Astrocyte (in vitro differentiated cells and primary cell): ENCODE results near the gene CRHR1.

Source experiments
- EZH2 ChIP-seq: IDR thresholded peaks from 2 replicates; pipeline ENCODE4 v1.6.1; 2012; ENCODE audit warnings: mild to moderate bottlenecking, low read length, inconsistent platforms; ENCODE audit not compliant: insufficient read depth
- TF ChIP-seq, protein P1 (sequence below): IDR thresholded peaks from 2 replicates; pipeline ENCODE4 v1.5.1; 2011; ENCODE audit warnings: low read depth, mild to moderate bottlenecking, inconsistent platforms, low read length, moderate library complexity; ENCODE audit not compliant: insufficient read depth

DNA sequence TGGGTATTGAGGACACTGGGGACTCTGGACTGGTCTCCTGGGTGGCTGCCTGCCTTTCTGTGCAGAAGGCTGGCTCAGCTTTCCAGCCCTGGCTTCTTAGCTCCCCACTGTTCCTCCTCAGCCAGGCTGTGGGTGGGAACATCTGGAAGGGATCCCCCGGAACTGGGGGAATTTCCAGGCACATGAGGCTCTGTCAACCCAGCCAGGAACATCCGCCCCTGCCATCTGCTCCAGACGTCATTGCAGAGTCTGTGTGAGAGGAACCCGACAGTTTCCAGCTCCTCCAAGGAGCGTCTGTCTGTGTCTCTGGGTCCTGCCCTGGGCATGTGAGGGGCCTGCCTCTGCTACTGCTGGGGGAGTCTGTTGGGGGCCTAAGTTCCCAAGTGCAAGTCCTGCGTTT lies 36.2 kb upstream of the CRHR1 start:
- TF ChIP-seq, protein P1, sequence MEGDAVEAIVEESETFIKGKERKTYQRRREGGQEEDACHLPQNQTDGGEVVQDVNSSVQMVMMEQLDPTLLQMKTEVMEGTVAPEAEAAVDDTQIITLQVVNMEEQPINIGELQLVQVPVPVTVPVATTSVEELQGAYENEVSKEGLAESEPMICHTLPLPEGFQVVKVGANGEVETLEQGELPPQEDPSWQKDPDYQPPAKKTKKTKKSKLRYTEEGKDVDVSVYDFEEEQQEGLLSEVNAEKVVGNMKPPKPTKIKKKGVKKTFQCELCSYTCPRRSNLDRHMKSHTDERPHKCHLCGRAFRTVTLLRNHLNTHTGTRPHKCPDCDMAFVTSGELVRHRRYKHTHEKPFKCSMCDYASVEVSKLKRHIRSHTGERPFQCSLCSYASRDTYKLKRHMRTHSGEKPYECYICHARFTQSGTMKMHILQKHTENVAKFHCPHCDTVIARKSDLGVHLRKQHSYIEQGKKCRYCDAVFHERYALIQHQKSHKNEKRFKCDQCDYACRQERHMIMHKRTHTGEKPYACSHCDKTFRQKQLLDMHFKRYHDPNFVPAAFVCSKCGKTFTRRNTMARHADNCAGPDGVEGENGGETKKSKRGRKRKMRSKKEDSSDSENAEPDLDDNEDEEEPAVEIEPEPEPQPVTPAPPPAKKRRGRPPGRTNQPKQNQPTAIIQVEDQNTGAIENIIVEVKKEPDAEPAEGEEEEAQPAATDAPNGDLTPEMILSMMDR, result no peak
- no peak for TF ChIP-seq EZH2
